GM20431 (cell line): ENCODE data around the gene PPP4R4.
"Not testable (repeated sequence)": the region's sequence is repeated elsewhere in the genome, so short reads cannot be mapped to it uniquely, and the experiment has no call there.

ENCODE experiments used
- in situ Hi-C: fragments of 300-500 bp; cut with MseI, MboI; formaldehyde crosslinking; loops from one replicate; pipeline ENCODE4 v1.15.0; 2020; ENCODE audit warnings: low sequenced_read_pairs; ENCODE audit not compliant: unreplicated experiment

PPP4R4 gene

DNA sequence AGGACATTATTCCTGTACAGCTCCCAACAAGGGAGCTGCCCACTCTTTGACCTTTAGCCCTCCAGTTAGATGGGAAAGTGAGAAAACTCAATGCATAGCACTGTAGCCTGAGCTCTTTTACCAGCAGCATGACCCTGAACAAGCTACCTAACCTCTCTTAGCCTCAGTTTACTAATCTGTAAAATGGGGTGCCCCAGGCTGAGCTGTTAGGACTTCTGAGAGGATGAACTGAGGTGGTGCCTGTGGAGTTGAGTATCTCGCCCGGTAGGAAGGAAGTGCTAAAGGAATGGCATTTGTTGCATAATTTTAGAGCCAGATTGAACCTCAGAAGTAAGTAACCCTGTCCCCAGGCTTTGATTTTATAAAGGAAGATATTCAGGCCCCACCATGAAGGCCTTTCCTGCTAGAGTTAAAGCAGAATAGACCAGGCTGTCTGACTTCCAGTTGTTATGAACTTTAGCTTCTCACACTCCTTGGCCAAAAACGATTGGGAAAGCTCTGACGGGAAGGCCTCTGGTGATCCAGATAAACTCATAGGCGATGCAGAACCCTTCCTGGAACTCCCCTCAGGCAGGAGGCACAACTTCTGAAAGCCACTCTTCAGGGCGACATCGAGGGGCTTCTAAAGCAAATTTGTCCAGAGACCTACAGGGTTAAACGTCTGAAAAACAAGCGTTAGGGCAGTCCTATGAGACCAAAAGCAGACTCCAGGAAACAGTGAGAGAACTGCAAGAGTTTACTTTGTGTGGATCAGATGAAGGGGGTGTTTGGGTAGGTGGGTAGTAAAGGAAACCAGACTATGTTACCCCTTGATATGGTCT, 121.4 kb downstream of the PPP4R4 start:
- in situ Hi-C loops: no loop called here

DNA sequence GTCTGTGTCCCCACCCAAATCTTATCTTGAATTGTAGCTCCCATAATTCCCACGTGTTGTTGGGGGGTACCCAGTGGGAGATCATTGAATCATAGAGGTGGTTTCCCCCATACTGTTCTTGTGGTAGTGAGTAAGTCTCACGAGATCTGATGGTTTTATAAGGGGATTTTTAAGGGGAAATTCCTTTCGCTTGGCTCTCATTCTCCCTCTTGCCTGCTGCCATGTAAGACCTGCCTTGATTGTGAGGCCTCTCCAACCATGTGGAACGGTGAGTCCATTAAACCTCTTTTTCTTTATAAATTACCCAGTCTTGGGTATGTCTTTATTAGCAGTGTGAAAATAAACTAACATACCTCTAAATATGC, 122.0 kb downstream of the PPP4R4 start:
- in situ Hi-C loops: not testable (repeated sequence)

DNA sequence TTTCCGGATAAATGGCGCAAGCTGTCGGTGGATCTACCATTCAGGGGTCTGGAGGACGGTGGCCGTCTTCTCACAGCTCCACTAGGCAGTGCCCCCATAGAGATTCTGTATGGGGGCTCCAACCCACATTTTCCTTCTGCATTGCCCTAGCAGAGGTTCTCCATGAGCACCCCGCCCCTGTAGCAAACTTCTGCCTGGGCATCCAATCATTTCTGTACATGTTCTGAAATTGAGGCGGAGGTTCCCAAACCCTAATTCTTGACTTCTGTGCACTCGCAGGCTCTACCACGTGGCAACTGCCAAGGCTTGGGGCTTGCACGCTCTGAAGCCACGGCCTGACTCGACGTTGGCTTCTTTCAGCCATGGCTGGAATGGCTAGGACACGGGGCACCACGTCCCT, 124.0 kb downstream of the PPP4R4 start:
- in situ Hi-C loops: no loop called here

DNA sequence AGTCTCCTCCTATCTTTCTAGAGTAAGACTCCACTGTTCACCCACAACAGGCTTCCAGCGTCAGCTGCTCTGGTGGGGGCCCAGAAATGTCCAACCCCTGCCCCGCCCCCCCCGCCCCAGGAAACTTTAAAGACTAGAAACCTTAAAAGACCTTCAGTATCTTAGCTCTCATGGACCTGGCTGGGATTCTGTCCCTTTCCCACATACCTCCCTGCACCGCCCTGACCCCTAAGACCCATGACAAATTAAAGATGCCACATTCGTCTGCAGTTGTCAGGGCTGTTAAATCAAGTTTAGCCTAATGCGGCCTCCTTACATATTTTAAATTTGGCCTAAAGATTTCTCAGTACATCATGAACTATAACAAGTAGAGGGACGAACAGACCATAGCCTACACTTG, 129.0 kb downstream of the PPP4R4 start:
- in situ Hi-C loops: no loop called here

DNA sequence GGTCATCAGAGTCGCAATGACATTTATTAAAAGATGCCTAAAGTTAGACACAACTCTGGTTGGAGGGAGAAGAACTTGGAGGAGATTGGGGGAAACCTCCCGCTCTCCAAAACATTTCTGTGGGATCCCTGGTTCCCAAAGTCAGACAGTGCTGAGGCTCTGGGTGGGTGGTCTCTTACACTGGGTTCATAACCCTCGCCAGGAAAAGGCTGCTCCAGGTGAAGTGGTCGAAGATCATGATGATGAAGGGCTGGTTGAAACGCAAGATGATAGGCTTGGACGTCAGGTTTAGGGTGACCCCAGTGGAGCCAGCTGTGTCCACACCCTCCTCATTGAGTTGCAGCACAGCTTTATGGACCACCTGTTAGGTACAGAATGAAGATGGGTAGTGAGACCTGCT, 130.1 kb downstream of the PPP4R4 start:
- in situ Hi-C loops: no loop called here

DNA sequence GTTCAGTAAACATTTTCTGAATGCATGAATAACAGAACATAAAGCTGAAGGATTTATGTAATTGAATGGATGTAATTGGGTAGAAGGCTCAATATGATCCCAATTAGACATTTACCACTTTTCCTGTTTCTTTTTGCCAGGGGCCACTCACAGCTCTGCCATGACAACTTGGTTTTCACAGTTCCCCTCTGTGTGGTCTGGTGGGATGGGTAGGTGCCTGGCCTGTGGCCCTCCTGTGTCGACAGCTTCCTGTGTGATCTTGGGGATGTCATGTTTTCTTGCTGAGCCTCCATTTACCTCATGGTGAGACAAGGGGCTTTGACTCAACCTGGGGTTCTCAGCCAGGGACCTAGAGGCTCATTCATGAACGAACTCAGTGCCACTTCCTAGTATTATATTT, 131.5 kb downstream of the PPP4R4 start:
- in situ Hi-C loops: no loop called here

DNA sequence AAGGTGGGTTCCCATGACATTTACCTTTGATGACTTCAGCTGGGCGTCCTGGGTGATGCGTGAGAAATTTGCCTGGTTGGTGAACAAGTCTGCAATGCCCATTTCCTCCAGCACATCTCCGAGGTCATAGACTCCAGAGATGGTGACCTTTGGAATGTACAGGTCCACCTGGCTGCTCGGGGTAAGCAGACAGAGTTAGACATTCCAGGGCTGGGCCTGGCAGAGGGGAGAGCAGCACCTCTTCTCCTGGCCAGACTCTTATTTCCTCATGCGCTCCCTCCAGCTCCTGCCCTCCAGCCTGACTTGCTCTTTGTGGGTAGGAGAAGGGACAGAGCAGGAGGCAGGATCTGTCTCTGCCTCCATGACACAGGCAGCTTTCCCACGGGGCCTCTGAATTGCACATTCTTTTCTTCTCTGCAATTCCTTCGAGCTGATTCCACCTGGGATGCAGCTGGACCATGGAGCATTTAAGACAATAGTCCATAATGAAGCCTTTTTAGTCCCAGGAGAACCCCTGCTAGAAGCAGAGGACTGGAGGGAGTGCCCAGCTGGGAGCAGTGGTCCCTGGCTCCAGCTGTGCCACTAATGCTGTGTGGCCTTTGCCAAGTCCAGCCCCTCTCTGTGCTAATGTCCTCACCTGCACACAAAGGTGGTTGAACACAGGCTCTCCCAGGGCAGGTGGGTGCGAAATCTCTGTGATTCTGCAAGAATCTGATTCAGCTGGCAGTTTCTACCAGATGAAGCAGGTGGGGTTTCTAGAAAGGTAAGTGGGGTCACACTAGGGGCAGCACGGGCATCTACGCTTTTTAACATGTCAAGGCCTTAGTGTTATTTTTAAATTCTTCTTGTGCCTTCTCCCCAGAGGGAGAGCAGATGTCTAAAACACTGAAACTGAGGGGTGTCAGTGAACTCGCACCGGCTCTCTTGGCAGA, 132.2 kb downstream of the PPP4R4 start:
- in situ Hi-C loops: no loop called here

DNA sequence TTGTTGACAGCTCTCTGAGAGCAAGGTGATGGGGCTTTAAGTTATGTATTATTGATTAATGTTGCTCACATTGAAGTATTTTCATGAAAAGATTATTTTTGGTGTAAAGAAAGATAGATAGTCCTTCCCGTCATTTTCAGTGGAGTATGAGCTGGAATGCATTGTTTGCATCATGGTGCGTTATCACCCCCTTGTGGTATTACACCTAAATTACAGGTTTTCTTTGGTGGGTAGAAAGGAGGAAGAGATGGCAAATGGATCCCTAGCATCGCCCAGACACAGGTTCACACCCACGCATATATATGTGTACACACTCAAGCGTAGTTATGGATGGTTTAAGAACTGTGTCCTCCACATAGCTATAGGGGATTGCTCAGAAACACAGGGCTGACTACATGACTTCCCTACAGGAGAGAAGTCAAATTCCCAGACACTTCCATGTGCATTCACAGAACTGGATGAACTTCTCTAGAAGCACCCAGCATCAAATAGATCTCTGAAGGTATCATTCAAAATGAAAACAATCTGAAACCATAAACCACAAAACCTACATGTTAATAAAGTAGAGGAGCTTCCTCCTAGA, 133.4 kb downstream of the PPP4R4 start:
- in situ Hi-C loops: no loop called here

DNA sequence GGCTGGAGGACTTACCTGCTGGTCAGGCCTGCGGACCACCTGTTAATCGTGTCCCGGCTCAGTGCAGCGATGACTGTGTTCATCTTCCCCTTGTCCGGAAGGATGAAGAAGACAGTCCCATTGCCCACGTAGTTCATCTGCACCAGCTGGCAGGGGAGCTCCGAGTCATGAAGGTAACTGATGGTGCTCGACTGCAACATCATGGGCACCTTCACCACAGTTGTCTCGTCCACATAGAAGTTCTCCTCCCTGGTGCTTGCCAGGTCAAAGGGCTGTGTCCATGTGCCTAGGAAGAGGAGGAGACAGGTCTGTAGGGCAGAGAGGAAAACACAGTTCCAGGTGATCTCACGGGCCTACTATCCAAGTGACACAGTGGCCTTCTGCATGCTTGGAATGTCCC, 135.6 kb downstream of the PPP4R4 start:
- in situ Hi-C loops: no loop called here

DNA sequence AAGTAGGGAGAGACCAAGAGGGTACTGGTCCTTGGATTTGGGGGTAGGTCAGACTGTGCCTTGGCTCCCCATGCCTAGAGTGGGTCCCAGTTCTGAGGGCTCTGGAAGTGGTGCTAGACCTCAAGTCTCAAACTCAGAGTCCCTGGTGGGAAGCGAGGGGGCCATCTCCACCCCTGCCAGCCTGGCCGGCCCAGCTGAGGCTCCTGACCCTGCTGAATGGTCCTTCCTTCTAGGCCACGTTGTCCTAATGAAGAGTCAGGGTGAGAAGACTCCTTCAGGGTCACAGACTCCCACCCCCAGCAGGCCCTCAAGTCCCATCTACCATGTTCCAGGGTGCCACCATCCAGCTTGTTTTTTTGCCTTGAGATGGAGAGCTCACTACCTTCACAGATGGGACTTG, 136.1 kb downstream of the PPP4R4 start:
- in situ Hi-C loops: no loop called here

DNA sequence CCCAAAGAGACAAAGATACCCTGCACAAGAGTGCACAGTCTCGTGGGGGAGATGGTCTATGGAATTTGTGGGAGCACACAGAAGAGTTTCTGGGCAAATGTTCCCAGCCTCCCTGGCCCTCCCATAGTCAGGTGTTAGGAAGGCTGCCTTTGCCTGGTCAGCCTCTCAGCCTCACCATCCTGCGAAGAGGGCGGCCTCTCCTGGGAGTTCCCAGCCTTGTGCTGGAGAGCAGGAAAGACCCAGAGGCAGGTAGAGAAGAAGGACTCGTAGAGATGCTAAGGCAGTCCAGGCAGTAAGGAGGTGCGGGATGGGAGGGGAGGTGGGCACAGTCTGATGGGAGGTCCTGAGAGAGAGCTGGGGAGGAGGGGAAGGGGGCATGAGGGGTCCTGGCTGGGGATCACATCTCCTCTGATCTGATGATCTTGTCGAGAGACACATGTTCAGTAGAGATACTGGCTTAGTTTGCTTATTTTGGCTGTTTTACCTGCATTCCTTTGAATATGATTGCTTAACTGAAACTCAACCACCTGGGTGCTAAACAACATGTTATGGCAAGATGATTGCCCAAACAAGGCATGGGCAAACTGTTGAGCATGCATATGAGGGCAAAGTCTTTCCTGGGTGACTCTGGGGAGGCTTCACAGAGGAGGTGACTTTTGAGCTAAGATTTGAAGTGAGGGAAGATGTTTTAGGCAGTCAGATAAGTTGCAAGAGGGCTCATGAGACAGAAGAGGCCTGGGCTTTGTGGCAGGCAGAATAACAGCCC, 138.5 kb downstream of the PPP4R4 start:
- in situ Hi-C loops: no loop called here

DNA sequence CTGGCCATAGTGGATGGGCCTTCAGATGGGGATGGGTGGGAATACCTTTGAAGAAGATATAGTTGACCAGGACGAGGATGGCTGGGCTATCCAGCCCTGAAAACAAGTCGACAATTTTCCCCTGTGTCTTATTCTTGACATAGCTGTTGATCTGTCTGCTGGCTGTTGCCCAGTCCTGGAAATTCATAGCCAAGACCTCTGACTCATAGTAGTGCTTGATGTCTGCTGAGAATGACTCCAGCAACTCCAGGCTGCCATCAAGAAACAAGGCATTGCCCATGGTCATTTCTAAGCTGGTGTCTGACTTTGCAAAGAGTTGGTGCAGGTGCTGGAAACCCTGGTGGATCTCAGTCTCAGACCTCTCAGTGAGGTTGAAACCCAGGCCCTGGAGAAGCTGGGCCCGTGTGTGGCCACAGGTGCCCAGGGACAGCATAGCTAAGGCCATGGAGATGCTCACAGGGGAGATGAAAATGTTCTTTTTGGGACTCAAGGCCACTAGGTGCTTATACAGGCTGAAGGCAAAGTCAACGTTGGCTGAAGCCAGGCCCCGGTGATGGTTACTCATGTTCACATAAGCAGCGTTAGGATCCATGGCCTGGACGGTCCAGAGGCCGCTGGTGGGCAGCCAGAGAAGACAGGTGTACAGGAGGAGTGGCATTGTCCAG, 140.0 kb downstream of the PPP4R4 start:
- in situ Hi-C loops: no loop called here

DNA sequence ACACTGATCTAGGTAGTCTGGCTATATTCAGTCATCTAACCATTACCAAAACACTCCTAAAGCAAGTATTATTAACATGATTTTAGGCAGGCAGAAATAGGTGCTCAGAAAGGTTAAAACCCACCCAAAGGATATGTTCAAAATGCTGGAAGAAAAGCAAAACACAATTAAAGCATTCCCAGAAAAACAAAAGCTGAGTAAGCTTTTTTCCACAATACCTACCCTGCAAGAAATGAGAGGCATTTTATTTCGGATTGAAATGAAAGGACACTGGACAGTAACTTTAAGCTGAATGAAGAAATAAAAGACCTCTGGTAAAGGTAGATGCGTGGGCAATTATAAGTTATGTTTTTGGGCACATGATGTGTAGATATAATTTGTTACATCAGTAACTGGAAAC, 140.8 kb downstream of the PPP4R4 start:
- in situ Hi-C loops: no loop called here

DNA sequence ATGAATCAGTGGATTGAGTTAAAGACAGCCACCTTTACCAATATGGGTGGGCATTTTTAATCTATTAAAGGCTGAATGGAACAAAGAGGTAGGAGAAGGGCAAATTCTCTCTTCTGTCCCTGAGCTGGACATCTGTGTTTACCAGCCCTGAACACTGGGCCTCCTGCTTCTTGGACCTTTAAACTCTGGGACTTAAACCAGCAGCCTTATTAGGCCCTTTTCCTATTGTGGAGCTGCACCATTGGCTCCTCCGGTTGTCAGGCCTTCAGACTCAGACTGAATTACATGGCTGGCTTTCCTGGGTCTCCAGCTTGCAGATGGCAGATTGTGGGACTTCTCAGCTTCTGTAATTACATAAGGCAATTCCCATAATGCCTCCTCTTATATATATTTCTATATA, 142.6 kb downstream of the PPP4R4 start:
- in situ Hi-C loops: no loop called here

DNA sequence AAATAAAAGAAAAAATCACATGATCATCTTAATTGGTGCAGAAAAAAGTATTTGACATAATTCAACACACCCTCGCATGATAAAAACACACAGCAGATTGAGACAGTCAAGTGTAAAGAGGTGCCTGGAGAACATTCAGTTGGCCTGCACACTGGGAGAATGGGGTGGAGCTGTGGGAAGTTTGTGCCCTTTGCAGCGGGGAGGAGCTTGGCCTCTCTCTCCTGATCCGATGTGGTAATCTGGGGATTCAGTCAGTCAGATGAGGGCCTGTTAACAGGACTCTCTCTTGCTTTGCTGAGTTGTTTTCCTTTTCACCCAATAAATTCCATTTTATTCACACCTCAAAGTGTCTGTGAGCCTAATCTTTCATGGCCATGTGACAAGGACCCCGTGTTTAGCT, 143.1 kb downstream of the PPP4R4 start:
- in situ Hi-C loops: no loop called here

DNA sequence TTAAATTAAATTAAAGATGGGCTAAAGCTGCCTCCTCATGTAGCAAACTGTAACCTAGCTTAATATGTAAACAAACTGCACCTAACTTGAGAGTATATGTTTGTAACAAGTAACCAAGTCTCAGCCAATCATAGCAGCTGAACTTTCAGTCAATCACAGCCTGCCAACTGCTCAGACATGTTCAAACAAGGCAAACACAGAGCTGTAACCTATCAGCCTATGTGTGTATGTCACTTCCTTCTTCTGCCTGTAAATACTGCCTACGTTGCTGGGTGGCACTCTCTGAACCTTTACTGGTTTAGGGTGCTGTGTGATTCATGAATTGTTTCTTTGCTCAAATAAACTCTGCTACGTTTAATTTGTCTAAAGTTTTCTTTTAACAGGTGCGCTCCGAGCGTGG, 146.1 kb downstream of the PPP4R4 start:
- in situ Hi-C loops: no loop called here

DNA sequence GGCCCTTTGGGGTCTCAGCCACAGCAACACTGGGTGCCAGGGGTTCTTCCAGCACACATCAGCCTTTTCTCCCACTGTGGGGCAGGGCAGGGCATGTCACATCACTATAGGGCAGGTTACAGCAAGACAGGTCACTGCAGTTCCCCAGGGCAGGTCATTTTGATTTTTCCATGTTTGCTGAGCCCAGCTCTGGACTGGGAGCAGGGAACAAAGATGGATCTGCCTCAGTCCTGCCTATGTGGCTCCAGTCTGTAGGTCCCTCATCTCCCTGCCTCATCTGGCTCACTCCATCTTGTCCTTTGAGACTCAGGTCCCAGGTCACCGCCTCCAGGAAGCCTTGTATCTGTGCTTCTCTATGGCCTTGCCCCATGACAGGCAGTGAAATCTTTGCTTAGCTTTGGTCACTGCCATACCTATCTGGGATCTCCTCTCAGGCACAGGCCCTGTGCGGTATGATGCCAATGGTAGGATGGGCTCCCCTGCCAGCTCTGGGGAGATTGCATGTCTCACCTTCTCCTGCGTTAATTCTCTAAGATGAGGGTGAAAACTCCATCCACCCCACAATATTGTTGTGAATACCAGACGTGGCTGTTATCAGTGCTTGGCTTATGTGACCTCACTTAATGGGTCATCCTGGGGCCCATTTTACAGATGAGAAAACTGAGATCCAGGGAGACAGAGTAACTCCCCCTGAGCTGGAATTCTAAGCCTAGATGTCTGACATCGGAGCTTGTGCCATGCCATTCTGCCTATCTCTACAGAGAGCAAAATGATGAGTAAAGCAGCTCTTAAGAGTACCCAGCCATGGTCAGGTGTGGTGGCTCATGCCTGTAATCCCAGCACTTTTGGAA, 147.5 kb downstream of the PPP4R4 start:
- in situ Hi-C loops: no loop called here

DNA sequence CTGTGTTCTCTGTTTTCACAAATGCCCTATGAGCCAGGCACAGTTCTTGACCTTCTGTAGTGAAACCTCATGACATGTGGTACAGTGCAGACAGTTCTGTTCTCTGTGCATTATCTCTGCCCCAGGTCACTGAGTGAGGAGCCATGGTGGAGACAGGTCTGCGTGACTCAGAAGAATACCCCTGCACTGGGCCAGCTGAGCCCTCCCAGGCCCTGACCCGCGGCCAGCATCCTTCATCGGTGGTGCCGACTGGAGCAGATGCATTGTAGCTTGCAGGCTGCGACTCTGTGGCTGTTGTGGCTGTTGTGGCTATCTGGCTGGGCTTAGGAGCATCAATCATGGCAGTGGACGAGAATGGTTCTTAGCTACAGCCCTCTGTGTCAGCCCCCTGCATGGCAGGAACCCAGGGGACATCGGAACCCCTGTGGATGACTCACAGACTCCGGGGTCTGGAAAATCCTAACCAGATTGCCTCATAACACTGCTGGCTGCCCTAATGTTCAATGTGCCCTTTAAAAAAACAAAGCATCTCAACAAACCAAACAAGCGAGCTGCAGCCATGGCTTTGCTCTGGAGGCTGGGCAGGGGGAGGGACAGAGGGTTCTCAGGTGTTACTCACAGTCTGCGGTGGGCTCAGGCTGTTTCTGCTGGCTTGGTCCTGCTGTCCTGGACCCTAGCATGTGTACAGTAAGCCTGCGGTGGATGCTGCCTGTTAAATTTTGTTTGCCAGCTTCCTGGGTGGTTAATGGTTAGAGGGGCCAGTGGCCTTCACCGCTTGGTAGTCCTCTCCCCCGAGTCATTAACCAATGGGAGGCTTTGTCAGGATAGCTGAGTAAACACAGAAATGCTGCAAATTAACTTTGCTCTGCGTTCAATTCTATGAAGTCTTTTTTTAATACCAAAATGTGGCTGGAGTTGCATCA, 148.8 kb downstream of the PPP4R4 start, which contains the start of gene SERPINA6:
SERPINA6 (minus strand) TSS at position 689 of the 923 bp plus-strand sequence. CDS start 8,688 bp downstream, outside the sequence.
- in situ Hi-C loops: no loop called here
